SU-DHL-6 (cell line): ENCODE data around the gene TENM4.

Experiments used
- EZH2phosphoT487 ChIP-seq: fragments of 200-600 bp; sonication (generic), shearing (Covaris generic); conservative IDR thresholded peaks from 2 replicates; pipeline ENCODE4 v1.6.1; 2018; ENCODE audit warnings: mild to moderate bottlenecking, antibody characterized with exemption, low read length, moderate library complexity, mixed read lengths
- TF ChIP-seq, protein P1 (sequence below): fragments of 200-600 bp; sonication (generic); IDR thresholded peaks from one replicate; pipeline ENCODE4 v1.5.1; 2017; ENCODE audit warnings: antibody characterized with exemption, mild to moderate bottlenecking, low read length, moderate library complexity; ENCODE audit not compliant: insufficient read depth, poor library complexity, severe bottlenecking

DNA sequence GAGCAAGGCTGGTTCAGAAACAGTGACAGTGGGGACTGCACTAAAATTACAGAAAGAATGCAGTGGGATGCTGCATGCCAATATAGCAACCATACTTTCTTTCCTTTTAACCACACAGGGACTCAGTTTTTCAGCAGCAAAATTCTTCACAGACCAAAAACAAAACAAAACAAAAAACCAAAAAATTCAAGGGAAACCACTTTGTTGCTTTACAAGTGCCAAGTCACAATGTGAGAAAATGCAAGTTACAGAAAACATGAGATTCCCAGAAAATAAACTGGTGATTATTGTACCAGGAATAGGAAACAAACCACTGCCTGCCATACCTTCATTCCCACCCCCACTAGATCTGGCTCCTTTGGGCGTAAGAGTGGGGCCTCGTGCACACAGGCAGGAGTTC is 52.6 kb downstream of the TENM4 start:
- TF ChIP-seq, protein P1, sequence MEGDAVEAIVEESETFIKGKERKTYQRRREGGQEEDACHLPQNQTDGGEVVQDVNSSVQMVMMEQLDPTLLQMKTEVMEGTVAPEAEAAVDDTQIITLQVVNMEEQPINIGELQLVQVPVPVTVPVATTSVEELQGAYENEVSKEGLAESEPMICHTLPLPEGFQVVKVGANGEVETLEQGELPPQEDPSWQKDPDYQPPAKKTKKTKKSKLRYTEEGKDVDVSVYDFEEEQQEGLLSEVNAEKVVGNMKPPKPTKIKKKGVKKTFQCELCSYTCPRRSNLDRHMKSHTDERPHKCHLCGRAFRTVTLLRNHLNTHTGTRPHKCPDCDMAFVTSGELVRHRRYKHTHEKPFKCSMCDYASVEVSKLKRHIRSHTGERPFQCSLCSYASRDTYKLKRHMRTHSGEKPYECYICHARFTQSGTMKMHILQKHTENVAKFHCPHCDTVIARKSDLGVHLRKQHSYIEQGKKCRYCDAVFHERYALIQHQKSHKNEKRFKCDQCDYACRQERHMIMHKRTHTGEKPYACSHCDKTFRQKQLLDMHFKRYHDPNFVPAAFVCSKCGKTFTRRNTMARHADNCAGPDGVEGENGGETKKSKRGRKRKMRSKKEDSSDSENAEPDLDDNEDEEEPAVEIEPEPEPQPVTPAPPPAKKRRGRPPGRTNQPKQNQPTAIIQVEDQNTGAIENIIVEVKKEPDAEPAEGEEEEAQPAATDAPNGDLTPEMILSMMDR = no peak
- no peak for TF ChIP-seq EZH2phosphoT487
